GM18517 (cell line): Measurements from ENCODE around the gene HDAC9.

Experiments used
- ATAC-seq: cut with Tn5 transposase; IDR thresholded peaks from one replicate; pipeline ENCODE4 v1.9.1; 2021; ENCODE audit warnings: mild to moderate bottlenecking, moderate library complexity; ENCODE audit not compliant: unreplicated experiment

Gene HDAC9

GRCh38 chr7:18579698-18580097 lies 84.1 kb downstream of the HDAC9 start:
- ATAC-seq: no peak

GRCh38 chr7:18580950-18581349 lies 85.4 kb downstream of the HDAC9 start:
- ATAC-seq: no peak

- ATAC-seq: no peak
These were observed 87.8 kb downstream of the HDAC9 start for GRCh38 chr7:18583305-18583704.

GRCh38 chr7:18590241-18590640 lies 94.7 kb downstream of the HDAC9 start:
- no peak for ATAC-seq

GRCh38 chr7:18590744-18591340 lies 95.3 kb downstream of the HDAC9 start:
- no peak for ATAC-seq

- ATAC-seq: no peak
These were observed 98.2 kb downstream of the HDAC9 start for GRCh38 chr7:18593602-18594279.

GRCh38 chr7:18597754-18598153 lies 102.2 kb downstream of the HDAC9 start:
- no peak for ATAC-seq

GRCh38 chr7:18607025-18607424 lies 111.5 kb downstream of the HDAC9 start:
- no peak for ATAC-seq

GRCh38 chr7:18610331-18610948 lies 114.9 kb downstream of the HDAC9 start:
- ATAC-seq: no peak

GRCh38 chr7:18614841-18615240 lies 119.3 kb downstream of the HDAC9 start:
- ATAC-seq: no peak

GRCh38 chr7:18619311-18619710 lies 123.8 kb downstream of the HDAC9 start:
- ATAC-seq: no peak

- no peak for ATAC-seq
These were observed 127.8 kb downstream of the HDAC9 start for GRCh38 chr7:18623389-18623788.

GRCh38 chr7:18624459-18624858 lies 128.9 kb downstream of the HDAC9 start:
- no peak for ATAC-seq

- ATAC-seq: no peak
These were observed 130.5 kb downstream of the HDAC9 start for GRCh38 chr7:18626086-18626485.

GRCh38 chr7:18626717-18627116 lies 131.2 kb downstream of the HDAC9 start:
- ATAC-seq: no peak

GRCh38 chr7:18637516-18637915 lies 142.0 kb downstream of the HDAC9 start:
- ATAC-seq: no peak

GRCh38 chr7:18638594-18639452 lies 143.3 kb downstream of the HDAC9 start:
- no peak for ATAC-seq

- no peak for ATAC-seq
These were observed 144.2 kb downstream of the HDAC9 start for GRCh38 chr7:18639711-18640110.

GRCh38 chr7:18644981-18645380 lies 149.4 kb downstream of the HDAC9 start:
- no peak for ATAC-seq

GRCh38 chr7:18647582-18647981 lies 152.0 kb downstream of the HDAC9 start:
- ATAC-seq: no peak
